Measurements from ENCODE around the gene CDKAL1.

The CDKAL1 gene

DNA sequence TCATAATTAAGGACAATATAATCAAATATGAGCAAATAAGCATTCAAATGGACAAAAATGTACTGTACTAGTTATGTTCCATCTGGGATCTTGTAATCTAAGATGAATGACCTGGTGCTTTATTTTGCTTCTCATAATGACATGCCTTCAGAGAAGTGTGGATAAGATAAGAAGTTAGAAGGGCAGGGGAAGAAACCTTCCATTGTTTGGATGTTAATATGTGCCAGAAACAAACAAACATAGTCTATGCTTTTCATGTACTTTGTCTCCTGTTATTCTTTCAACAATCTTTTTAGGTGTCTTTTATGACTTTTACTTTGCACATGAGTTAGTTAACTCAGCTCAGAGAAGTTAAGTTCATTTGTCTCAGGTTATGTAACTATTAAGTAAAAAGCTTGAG is 547.8 kb downstream of the CDKAL1 start (continued):
- TF ChIP-seq, protein P1, sequence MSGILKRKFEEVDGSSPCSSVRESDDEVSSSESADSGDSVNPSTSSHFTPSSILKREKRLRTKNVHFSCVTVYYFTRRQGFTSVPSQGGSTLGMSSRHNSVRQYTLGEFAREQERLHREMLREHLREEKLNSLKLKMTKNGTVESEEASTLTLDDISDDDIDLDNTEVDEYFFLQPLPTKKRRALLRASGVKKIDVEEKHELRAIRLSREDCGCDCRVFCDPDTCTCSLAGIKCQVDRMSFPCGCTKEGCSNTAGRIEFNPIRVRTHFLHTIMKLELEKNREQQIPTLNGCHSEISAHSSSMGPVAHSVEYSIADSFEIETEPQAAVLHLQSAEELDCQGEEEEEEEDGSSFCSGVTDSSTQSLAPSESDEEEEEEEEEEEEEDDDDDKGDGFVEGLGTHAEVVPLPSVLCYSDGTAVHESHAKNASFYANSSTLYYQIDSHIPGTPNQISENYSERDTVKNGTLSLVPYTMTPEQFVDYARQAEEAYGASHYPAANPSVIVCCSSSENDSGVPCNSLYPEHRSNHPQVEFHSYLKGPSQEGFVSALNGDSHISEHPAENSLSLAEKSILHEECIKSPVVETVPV (CRISPR knock-in tag; IDR thresholded peaks at IDR 0.05) = no peak
- no peak for TF ChIP-seq ZNF70 (CRISPR knock-in tag; IDR thresholded peaks at IDR 0.05)

DNA sequence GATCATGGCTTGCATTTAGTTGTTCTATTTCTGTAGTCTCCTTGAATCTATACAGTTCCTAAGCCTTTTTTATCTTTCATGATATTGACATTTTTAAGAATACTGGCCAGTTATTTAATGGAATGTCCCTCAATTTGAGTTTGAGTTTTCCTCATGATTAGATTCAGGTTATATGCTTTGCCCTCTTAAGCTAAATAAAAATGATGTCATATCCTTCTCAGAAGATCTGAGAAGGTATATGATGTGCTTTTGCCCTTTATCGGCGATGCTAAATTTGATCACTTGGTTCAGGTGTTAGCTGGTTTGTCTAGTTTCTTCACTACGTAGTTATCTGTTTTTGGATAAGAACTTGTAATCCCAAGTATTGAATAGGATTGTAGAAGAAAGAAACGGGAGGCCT is 549.5 kb downstream of the CDKAL1 start:
- TF ChIP-seq, protein P2, sequence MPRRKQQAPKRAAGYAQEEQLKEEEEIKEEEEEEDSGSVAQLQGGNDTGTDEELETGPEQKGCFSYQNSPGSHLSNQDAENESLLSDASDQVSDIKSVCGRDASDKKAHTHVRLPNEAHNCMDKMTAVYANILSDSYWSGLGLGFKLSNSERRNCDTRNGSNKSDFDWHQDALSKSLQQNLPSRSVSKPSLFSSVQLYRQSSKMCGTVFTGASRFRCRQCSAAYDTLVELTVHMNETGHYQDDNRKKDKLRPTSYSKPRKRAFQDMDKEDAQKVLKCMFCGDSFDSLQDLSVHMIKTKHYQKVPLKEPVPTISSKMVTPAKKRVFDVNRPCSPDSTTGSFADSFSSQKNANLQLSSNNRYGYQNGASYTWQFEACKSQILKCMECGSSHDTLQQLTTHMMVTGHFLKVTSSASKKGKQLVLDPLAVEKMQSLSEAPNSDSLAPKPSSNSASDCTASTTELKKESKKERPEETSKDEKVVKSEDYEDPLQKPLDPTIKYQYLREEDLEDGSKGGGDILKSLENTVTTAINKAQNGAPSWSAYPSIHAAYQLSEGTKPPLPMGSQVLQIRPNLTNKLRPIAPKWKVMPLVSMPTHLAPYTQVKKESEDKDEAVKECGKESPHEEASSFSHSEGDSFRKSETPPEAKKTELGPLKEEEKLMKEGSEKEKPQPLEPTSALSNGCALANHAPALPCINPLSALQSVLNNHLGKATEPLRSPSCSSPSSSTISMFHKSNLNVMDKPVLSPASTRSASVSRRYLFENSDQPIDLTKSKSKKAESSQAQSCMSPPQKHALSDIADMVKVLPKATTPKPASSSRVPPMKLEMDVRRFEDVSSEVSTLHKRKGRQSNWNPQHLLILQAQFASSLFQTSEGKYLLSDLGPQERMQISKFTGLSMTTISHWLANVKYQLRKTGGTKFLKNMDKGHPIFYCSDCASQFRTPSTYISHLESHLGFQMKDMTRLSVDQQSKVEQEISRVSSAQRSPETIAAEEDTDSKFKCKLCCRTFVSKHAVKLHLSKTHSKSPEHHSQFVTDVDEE (CRISPR knock-in tag; IDR thresholded peaks at IDR 0.05) = no peak
- no peak for TF ChIP-seq TCF4 (CRISPR knock-in tag; IDR thresholded peaks at IDR 0.05; ENCODE audit: borderline replicate concordance)
- TF ChIP-seq ZNF8 (CRISPR knock-in tag; IDR thresholded peaks at IDR 0.05) = no peak
- no peak for TF ChIP-seq ZNF565 (CRISPR knock-in tag; conservative IDR thresholded peaks at IDR 0.05; ENCODE audit: low read depth)
- no peak for TF ChIP-seq ZNF70 (CRISPR knock-in tag; IDR thresholded peaks at IDR 0.05)
- TF ChIP-seq CSDC2 (CRISPR knock-in tag; IDR thresholded peaks at IDR 0.05) = no peak
- no peak for TF ChIP-seq ZFP30 (CRISPR knock-in tag; IDR thresholded peaks at IDR 0.05)
- TF ChIP-seq, protein P1 (CRISPR knock-in tag; IDR thresholded peaks at IDR 0.05) = no peak
- TF ChIP-seq BACH2 (CRISPR knock-in tag; IDR thresholded peaks at IDR 0.05; ENCODE audit: borderline replicate concordance) = no peak
- TF ChIP-seq GLIS3 (CRISPR knock-in tag; IDR thresholded peaks at IDR 0.05) = no peak
- TF ChIP-seq ISL1 (CRISPR knock-in tag; IDR thresholded peaks at IDR 0.05) = no peak
- no peak for TF ChIP-seq SNAI2 (CRISPR knock-in tag; IDR thresholded peaks at IDR 0.05)
- no peak for TF ChIP-seq ZC3H10 (CRISPR knock-in tag; IDR thresholded peaks at IDR 0.05)
- TF ChIP-seq, protein P3, sequence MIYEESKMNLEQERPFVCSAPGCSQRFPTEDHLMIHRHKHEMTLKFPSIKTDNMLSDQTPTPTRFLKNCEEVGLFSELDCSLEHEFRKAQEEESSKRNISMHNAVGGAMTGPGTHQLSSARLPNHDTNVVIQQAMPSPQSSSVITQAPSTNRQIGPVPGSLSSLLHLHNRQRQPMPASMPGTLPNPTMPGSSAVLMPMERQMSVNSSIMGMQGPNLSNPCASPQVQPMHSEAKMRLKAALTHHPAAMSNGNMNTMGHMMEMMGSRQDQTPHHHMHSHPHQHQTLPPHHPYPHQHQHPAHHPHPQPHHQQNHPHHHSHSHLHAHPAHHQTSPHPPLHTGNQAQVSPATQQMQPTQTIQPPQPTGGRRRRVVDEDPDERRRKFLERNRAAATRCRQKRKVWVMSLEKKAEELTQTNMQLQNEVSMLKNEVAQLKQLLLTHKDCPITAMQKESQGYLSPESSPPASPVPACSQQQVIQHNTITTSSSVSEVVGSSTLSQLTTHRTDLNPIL (CRISPR knock-in tag; IDR thresholded peaks at IDR 0.05; ENCODE audit: low read depth) = no peak
- no peak for TF ChIP-seq ARNTL (CRISPR knock-in tag; IDR thresholded peaks at IDR 0.05; ENCODE audit: borderline replicate concordance, low read depth)
- TF ChIP-seq RARB (CRISPR knock-in tag; IDR thresholded peaks at IDR 0.05) = no peak
- TF ChIP-seq, protein P4, sequence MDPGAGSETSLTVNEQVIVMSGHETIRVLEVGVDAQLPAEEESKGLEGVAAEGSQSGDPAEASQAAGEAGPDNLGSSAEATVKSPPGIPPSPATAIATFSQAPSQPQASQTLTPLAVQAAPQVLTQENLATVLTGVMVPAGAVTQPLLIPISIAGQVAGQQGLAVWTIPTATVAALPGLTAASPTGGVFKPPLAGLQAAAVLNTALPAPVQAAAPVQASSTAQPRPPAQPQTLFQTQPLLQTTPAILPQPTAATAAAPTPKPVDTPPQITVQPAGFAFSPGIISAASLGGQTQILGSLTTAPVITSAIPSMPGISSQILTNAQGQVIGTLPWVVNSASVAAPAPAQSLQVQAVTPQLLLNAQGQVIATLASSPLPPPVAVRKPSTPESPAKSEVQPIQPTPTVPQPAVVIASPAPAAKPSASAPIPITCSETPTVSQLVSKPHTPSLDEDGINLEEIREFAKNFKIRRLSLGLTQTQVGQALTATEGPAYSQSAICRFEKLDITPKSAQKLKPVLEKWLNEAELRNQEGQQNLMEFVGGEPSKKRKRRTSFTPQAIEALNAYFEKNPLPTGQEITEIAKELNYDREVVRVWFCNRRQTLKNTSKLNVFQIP (CRISPR knock-in tag; IDR thresholded peaks at IDR 0.05; ENCODE audit: borderline replicate concordance, low read depth) = no peak
- TF ChIP-seq OSR1 (CRISPR knock-in tag; IDR thresholded peaks at IDR 0.05) = no peak
- TF ChIP-seq TOX (CRISPR knock-in tag; IDR thresholded peaks at IDR 0.05; ENCODE audit: borderline replicate concordance) = no peak
- no peak for TF ChIP-seq ESRRG (CRISPR knock-in tag; IDR thresholded peaks at IDR 0.05)
- ATAC-seq = no peak

DNA sequence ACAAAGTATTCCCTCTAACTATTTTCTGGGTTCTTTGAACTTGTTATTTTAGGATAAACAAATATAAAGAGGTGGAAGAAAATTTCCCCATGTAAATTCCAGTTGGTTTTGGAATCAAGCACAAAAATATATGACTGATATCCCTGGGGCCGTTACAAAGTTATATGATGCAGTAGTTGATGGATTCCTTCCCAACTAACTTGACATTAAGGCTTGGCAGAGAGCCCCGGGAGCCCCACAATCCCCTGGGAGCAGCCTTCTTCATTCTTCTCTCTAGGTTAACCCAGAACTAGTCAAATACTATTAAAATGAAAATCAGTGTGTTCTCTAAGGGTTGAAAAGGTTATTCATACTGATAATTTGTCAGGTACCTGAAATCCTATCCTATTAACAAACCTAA is 550.4 kb downstream of the CDKAL1 start:
- TF ChIP-seq OSR1 (CRISPR knock-in tag; IDR thresholded peaks at IDR 0.05) = no peak
- no peak for TF ChIP-seq GLIS3 (CRISPR knock-in tag; IDR thresholded peaks at IDR 0.05)
- TF ChIP-seq RARB (CRISPR knock-in tag; IDR thresholded peaks at IDR 0.05) = no peak
- no peak for TF ChIP-seq ESRRG (CRISPR knock-in tag; IDR thresholded peaks at IDR 0.05)
- TF ChIP-seq, protein P3 (CRISPR knock-in tag; IDR thresholded peaks at IDR 0.05; ENCODE audit: low read depth) = no peak
- TF ChIP-seq, protein P2 (CRISPR knock-in tag; IDR thresholded peaks at IDR 0.05) = no peak
- TF ChIP-seq ZC3H10 (CRISPR knock-in tag; IDR thresholded peaks at IDR 0.05) = no peak
- peak; percentile 49 for TF ChIP-seq ISL1 (CRISPR knock-in tag; IDR thresholded peaks at IDR 0.05)
- no peak for ATAC-seq

Measured in SK-N-SH treated with all-trans-retinoic acid at 6 μM for 48 hours (cell line).